Measurements from ENCODE around the gene COL23A1.

The COL23A1 gene

DNA sequence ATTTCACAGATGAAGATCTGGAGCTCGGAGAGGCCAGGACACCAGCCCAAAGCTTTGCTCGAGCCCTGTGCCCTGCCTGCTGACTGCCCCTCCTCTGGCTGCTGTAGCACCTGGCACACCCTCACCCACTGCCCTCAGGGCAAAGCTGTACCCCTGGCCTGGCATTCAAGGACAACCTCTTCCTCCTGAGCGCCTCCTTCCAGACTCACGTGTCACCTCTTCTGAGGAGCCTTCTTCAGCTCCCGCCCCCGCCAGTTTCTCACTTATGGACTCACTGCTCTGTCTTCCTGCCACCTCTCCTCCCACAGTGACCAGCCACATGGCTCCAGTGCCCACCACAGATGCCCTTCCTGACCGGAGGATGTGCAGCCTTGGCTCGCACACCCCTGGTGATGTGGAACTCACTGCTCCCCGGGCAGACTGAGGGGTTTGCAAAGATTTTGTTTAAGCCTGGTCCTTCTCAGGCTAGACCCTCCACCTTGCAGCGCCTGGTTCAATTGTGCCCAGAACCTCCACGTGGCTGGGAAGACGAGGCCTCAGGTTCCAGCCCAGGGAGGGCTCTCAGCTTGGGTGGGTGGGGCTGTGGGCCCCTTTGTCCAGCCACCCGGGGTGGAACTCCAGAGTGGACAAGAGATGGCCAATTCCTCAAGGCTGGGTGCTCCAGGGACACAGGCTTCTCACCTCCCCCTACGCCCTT is 311.0 kb downstream of the COL23A1 start:
- Mint-ChIP-seq H3K36me3 (ENCODE audit: low read depth) (peaks cover 8% of the 10 kb centered on the region), H3K4me1 (peaks cover 29% of the 10 kb centered on the region), H3K27me3 (ENCODE audit: low read depth) (peaks cover 29% of the 10 kb centered on the region), H3K4me3 (no peak overlapping the region), H3K27ac (no peak overlapping the region), H3K9me3 (peaks cover 7% of the 10 kb centered on the region)
- TF ChIP-seq, protein P1, sequence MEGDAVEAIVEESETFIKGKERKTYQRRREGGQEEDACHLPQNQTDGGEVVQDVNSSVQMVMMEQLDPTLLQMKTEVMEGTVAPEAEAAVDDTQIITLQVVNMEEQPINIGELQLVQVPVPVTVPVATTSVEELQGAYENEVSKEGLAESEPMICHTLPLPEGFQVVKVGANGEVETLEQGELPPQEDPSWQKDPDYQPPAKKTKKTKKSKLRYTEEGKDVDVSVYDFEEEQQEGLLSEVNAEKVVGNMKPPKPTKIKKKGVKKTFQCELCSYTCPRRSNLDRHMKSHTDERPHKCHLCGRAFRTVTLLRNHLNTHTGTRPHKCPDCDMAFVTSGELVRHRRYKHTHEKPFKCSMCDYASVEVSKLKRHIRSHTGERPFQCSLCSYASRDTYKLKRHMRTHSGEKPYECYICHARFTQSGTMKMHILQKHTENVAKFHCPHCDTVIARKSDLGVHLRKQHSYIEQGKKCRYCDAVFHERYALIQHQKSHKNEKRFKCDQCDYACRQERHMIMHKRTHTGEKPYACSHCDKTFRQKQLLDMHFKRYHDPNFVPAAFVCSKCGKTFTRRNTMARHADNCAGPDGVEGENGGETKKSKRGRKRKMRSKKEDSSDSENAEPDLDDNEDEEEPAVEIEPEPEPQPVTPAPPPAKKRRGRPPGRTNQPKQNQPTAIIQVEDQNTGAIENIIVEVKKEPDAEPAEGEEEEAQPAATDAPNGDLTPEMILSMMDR (IDR thresholded peaks at IDR 0.05; ENCODE audit: unreplicated experiment in 3 of 3) = no peak

DNA sequence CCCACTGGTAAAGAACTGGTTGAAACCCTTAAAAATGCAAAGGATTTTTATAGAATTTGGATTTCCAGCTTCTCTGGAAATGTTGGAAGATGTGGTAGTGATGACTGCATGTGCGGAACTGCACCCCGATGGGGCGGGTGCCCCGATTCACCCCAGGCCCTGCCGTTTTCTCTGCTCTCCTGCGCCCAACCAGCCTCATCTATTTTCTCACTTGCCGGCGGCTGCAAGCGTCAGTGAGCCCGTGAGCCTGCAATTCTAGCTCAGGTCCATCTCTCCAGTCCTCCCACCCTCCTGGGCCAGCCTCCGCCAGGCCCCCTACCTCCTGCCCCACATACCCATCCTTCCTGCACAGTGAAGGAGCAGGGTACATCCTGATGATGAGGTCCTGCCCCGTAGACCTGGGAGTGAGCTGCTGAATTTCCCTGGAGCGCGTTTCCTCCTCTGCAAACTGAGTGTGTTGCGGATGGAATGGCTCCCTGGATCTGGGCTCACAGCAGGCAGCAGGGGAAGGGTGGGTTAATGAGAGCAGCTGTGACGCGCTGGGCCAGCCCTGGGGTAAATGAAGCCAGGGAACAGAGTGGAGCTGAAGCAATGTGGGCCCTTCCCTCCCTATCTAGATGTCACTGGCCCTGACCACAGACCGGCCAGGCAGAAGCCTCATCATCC is 311.7 kb downstream of the COL23A1 start:
- no peak overlapping the region for H3K27ac Mint-ChIP-seq
- no peak overlapping the region for H3K4me3 Mint-ChIP-seq
- peaks cover 31% of the 10 kb centered on the region for H3K4me1 Mint-ChIP-seq
- peaks cover 8% of the 10 kb centered on the region for H3K36me3 Mint-ChIP-seq (ENCODE audit: low read depth)
- peaks cover 2% of the 10 kb centered on the region for H3K9me3 Mint-ChIP-seq
- H3K27me3 Mint-ChIP-seq (ENCODE audit: low read depth) = peaks cover 25% of the 10 kb centered on the region
- TF ChIP-seq, protein P1 (IDR thresholded peaks at IDR 0.05; ENCODE audit: unreplicated experiment in 3 of 3) = no peak

DNA sequence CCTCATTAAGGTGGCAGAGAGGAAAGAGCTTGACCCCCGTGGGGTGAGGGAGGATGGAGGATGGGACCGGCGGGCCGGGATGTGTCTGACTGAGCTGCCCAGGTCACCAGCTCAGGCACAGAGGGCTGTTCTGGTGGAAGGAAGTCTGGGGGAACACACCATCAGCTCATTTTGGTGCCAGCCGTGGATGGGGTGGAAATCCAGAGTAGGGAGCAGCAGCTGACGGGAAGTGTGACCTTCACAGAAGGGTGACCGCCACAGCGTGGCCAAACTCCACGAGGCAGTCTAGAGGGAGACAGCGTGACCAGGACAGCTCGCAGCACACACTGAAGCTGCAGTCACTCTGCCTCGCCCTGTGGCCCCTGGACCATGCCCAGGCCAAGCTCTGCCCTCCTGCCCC is 312.3 kb downstream of the COL23A1 start:
- Mint-ChIP-seq H3K4me1 (peaks cover 26% of the 10 kb centered on the region), H3K4me3 (no peak overlapping the region), H3K36me3 (ENCODE audit: low read depth) (peaks cover 5% of the 10 kb centered on the region), H3K9me3 (no peaks in the 10 kb centered on the region), H3K27me3 (ENCODE audit: low read depth) (peaks cover 25% of the 10 kb centered on the region), H3K27ac (no peak overlapping the region)
- TF ChIP-seq, protein P1 (IDR thresholded peaks at IDR 0.05; ENCODE audit: unreplicated experiment in 3 of 3) = no peak

DNA sequence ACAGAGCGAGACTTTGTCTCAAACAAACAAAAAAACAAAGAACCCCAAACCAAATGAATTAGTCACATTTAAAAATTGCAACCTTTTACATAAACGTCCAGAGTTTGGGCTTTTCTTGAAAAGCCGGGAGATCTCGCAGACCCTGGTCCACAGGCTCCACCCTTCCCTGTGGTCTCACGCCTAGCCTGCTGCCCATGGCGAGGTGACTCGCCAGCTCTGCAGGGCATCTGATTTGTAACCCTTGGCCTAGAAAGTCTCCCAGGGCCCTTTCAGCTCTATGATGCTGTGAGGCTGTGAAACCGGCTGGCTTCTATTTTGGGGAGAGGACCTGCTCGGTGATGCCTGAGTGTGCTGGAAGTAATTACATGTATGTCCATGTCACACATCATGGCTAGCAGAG is 312.8 kb downstream of the COL23A1 start:
- H3K4me3 Mint-ChIP-seq = no peak overlapping the region

DNA sequence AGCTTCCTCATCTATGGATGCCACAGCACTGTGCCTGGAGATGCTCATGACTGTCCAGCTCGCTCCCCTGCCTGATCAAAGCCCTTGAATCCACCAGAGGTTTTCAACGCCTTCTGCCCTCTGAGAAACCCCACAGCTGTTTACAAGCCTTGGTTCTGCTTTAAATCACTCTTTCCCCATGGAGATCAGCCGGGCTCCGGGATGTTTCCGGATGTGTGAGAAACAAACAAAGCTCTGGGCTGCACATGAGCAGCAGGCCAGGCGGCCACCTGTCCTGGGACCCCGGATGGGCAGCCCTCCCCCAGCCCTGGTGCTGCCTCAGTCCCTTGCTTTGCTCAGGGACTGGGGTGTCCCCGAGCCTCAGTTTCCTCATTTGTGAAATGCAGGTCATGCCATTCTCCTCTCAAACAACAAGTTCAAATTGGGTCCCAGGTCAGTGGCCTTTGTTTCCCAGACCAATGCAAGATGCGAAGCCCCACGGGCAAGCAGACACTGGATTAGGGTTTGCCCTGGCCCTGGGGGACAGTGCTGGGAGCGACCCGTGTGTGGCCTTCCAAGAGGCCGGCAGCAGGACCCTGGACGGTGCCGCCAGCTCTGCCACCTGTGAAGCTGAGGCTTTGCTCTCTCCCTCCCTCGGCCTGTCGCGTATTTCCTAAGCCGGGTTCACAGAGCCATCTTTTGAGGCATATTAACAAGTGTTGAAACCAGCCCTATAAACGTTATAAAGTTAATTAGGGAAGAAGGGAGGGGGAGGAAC is 315.2 kb downstream of the COL23A1 start:
- TF ChIP-seq, protein P1 (IDR thresholded peaks at IDR 0.05; ENCODE audit: unreplicated experiment in 3 of 3) = no peak
- H3K36me3 Mint-ChIP-seq (ENCODE audit: low read depth) = peaks cover 5% of the 10 kb centered on the region
- H3K4me3 Mint-ChIP-seq = no peak overlapping the region
- no peak overlapping the region for H3K27ac Mint-ChIP-seq
- H3K9me3 Mint-ChIP-seq = no peaks in the 10 kb centered on the region
- H3K27me3 Mint-ChIP-seq (ENCODE audit: low read depth) = peaks cover 11% of the 10 kb centered on the region
- peaks cover 21% of the 10 kb centered on the region for H3K4me1 Mint-ChIP-seq

More for the DNA sequence above, 312.8 kb downstream of the COL23A1 start:
- Mint-ChIP-seq H3K4me1 (peaks cover 26% of the 10 kb centered on the region), H3K9me3 (no peaks in the 10 kb centered on the region), H3K27me3 (ENCODE audit: low read depth) (peaks cover 25% of the 10 kb centered on the region), H3K36me3 (ENCODE audit: low read depth) (peaks cover 5% of the 10 kb centered on the region), H3K27ac (no peak overlapping the region)
- TF ChIP-seq, protein P1 (IDR thresholded peaks at IDR 0.05; ENCODE audit: unreplicated experiment in 3 of 3) = no peak

Measured in nephron (organoid).